GM18511 (cell line): Measurements from ENCODE around the gene BICDL2.
"Not testable (repeated sequence)": the region's sequence is repeated elsewhere in the genome, so short reads cannot be mapped to it uniquely, and the experiment has no call there.

Experiments
- ATAC-seq: cut with Tn5 transposase; IDR thresholded peaks from one replicate; pipeline ENCODE4 v1.9.1; 2021; ENCODE audit warnings: mild to moderate bottlenecking, moderate library complexity; ENCODE audit not compliant: unreplicated experiment

The BICDL2 gene, protein sequence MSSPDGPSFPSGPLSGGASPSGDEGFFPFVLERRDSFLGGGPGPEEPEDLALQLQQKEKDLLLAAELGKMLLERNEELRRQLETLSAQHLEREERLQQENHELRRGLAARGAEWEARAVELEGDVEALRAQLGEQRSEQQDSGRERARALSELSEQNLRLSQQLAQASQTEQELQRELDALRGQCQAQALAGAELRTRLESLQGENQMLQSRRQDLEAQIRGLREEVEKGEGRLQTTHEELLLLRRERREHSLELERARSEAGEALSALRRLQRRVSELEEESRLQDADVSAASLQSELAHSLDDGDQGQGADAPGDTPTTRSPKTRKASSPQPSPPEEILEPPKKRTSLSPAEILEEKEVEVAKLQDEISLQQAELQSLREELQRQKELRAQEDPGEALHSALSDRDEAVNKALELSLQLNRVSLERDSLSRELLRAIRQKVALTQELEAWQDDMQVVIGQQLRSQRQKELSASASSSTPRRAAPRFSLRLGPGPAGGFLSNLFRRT

DNA sequence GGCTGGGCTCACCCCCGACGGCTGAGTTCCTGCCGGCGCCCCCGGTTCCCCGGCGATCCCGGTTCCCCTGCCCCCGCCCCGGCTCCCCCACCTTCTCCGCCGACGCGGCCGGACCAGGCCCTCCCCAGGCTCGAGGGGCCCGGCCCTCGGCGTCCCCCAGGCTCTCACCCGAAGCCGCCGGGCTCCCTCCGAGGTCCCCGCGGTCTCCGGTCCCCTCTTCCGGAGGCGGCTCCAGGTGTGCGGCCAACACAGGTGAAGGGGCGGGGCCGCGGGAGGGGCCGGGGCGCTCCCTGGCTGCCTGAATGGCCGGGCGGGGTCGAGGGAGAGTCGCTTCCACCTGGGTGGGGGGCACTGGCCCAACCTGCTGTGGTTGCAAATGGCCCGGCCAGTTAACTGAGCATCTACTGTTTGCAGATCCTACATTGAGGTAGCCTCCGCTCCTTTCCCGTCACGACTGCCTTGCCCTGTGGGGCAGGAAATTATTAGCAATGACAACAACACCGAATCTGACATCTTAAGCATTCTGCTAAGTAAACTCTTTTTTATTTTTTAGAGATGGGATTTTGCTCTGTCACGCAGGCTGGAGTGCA lies at the start of gene BICDL2:
BICDL2 (minus strand) TSS at position 219 of the 590 bp plus-strand sequence. CDS start 1,448 bp downstream, outside the sequence.
- no peak for ATAC-seq

- no peak for ATAC-seq
Measured at GRCh38 chr16:3085868-3086595, 49.3 kb upstream of the BICDL2 start.

- no peak for ATAC-seq
Measured at GRCh38 chr16:3084969-3085670, 48.4 kb upstream of the BICDL2 start.

- no peak for ATAC-seq
Measured at GRCh38 chr16:3084491-3084890, 47.7 kb upstream of the BICDL2 start.

- ATAC-seq, result not testable (repeated sequence)
Measured at GRCh38 chr16:3083408-3083807, 46.7 kb upstream of the BICDL2 start.

DNA sequence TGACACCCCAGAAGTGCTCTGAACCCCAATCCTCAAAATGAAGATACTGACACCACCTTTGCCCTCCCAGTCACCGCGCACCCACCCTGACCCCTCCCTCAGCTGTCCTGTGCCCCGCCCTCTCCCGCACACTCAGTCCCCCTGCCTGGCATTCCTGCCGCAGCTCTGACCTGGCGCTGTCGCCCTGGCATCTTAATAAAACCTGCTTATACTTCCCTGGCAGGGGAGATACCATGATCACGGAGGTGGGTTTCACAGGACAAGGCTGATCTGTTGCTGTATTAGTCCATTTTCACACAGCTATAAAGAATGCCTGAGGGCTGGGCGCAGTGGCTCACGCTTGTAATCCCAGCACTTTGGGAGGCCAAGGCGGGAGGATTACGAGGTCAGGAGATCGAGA lies 45.2 kb upstream of the BICDL2 start:
- not testable (repeated sequence) for ATAC-seq

DNA sequence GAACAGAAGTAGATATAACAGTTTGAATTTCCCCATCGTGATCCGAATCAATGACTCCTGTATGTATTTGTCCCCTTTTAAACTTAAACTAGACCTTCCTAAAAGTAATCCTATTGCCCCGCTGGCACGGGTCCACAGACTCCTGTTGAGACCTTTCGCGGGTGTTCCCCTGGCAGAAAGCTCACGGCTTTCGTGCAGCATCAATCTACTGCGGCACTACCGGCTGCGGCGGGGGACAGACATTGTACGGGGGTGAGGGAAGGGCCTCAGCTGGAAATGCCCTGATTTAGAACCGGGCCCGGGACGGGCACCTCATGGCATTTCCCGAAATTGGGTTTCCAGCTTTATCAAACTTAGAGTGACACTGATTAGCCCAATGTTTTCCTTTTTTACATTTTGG lies 43.3 kb upstream of the BICDL2 start:
- ATAC-seq, result no peak

- ATAC-seq, result no peak
Measured at GRCh38 chr16:3076577-3076976, 39.8 kb upstream of the BICDL2 start.

- not testable (repeated sequence) for ATAC-seq
Measured at GRCh38 chr16:3075946-3076345, 39.2 kb upstream of the BICDL2 start.

- no peak for ATAC-seq
Measured at GRCh38 chr16:3075523-3075915, 38.8 kb upstream of the BICDL2 start.

GRCh38 chr16:3074860-3075522 lies 38.2 kb upstream of the BICDL2 start:
- ATAC-seq, result peak; percentile 85

DNA sequence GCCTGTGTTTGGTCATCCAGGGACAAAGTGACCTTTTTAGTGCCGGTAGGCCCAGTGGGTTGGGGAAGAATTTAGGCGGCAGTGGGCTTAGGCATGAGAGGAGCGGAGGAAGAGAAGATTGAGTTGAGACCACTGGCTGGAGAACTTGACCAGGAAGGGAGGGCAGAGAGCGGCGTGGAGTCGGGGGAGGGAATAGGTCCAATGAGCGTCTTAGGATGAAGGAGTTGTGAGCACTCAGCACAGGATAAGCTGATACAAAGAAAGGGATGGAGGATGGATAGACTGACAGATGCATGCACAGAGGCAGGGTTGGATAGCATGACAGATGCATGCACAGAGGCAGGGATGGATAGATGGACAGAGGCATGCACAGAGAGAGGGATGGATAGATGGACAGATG lies 36.7 kb upstream of the BICDL2 start:
- no peak for ATAC-seq

- not testable (repeated sequence) for ATAC-seq
Measured at GRCh38 chr16:3072576-3073263, 36.0 kb upstream of the BICDL2 start.

DNA sequence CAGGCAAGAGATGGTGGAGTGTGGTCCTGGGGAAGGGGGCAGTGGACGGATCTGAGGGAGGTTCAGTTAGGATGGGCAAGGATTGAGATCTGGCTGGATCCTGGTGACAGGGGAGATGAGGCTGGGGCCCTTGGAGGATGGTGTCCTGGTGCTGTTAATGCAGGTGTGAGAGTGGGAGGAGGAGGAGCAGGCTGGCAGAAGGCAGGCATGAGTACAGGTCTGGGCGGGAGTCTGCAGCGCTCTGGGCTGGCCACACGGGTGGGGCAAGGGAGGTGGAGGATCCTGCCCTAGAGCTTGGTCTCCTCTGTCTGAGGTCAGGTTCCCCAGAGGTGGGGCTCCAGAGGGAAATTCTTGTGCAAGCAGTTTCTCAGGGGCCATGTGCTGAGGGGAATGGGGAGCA lies 35.4 kb upstream of the BICDL2 start:
- not testable (repeated sequence) for ATAC-seq

- no peak for ATAC-seq
Measured at GRCh38 chr16:3071655-3072054, 34.9 kb upstream of the BICDL2 start.

GRCh38 chr16:3070608-3071111 lies 33.9 kb upstream of the BICDL2 start:
- no peak for ATAC-seq

GRCh38 chr16:3069146-3069545 lies 32.4 kb upstream of the BICDL2 start:
- not testable (repeated sequence) for ATAC-seq

- no peak for ATAC-seq
Measured at GRCh38 chr16:3068487-3068886, 31.7 kb upstream of the BICDL2 start.

DNA sequence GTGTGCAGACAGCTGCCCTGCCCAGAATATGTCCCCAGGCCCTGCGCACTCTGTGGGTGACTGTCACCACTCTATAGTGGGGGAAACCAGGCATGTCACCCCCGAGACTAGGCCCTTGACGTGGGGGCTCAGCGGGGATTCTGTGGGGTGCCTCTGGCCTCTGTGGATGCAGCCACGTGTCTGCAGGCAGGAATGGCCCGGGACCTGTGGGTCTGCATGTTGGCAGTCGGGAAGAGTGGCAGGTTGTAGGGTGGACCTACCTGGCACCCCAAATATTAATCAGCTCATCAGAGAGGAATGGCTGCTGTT lies 29.6 kb upstream of the BICDL2 start:
- ATAC-seq, result no peak
